Activated CD4-positive, alpha-beta T cell treated with anti-CD3 and anti-CD28 coated beads, Interleukin-2, amount 50 U/mL, for 24 hours (primary cell): ENCODE results near the gene CRYBB1.
"Not testable (repeated sequence)": the region's sequence is repeated elsewhere in the genome, so short reads cannot be mapped to it uniquely, and the experiment has no call there.

Experiments
- DNase-seq, 2 donors: peaks; one replicate each; pipeline ENCODE4 v3.0.0-alpha.2; 2020; ENCODE audit warnings: low read depth in 1 of 2, low spot score in 1 of 2

Gene CRYBB1

DNA sequence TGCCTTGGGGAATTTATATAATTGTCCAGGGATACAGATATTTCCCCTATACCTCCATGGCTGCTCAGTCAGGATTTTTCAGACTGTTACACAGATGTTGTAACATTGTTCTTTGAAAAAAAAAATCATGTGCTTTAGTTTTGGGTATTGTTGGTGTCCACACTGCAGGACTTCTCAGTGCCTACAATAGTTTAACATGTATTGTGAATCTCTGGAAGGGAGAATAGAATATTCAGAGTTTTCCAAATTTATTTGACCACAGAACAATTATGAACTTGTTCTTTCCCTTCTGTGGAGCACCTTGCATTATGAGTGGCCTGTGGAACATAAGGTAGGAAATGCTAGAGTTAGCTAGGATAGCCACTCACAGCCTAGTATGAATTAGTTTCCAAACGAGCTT is 18.5 kb upstream of the CRYBB1 start:
- DNase-seq, result no peak

DNA sequence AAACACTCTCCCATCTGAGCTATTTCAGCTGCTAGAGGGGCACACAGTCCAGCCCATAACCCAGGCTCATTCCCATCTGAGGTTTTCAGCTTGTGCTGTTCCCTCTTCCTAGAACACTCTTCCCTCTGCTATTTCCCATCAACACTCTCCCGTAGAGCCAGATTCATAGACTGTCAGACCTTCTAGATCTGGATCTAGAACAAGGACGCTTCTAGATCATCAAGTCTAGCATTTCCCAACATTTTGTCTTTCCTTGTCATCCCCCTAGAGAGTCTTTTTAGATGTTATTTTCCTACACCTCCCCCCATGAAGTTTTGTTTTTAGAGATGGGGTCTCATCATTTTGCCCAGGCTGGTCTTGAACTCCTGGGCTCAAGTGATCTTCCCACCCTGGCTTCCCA is 17.3 kb upstream of the CRYBB1 start:
- DNase-seq, result no peak

- DNase-seq, result no peak
These were observed 16.4 kb upstream of the CRYBB1 start for GRCh38 chr22:26634189-26634588.

GRCh38 chr22:26632422-26633155 is 14.8 kb upstream of the CRYBB1 start:
- DNase-seq, result no peak

DNA sequence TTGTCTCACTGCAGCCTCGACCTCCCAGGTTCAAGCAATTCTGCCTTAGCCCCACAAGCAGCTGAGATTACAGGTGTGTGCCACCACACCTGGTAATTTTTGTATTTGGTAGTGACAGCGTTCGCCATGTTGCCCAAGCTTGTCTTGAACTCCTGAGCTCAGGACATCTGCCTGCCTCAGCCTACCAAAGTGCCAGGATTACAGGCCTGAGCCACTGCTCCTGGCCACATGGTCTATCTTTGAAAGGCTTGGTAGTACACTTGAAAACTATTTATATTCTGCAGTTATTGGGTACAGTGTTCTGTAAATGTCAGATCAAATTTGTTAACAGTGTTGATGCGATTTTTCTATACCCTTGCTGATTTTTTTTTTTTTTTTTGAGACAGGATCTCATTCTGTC is 13.5 kb upstream of the CRYBB1 start:
- no peak for DNase-seq

- DNase-seq, result no peak
These were observed 12.3 kb upstream of the CRYBB1 start for GRCh38 chr22:26629988-26630761.

- no peak for DNase-seq
These were observed 7.0 kb upstream of the CRYBB1 start for GRCh38 chr22:26624803-26625202.

DNA sequence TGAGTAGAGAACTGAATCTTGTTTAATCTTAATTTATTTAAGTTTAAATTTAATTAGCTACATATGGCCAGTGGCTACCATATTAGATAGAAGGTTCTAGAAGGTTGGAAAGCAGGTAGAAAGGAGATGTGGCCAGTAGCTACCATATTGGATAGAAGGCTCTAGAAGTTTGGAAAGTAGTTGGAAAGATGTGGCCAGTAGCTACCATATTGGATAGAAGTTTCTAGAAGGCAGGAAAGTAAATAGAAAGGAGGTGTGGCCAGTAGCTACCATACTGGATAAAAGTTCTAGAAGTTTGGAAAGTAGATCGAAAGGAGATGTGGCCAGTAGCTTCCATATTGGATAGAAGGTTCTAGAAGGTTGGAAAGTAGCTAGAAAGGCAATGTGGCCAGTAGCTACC is 6.2 kb upstream of the CRYBB1 start:
- no peak for DNase-seq

- no peak for DNase-seq
These were observed 3.8 kb upstream of the CRYBB1 start, which contains the start of gene CRYBA4 for GRCh38 chr22:26621663-26622062. Gene CRYBA4 (plus strand): TSS chr22:26621963. CDS start chr22:26622597, 634 bp downstream.

DNA sequence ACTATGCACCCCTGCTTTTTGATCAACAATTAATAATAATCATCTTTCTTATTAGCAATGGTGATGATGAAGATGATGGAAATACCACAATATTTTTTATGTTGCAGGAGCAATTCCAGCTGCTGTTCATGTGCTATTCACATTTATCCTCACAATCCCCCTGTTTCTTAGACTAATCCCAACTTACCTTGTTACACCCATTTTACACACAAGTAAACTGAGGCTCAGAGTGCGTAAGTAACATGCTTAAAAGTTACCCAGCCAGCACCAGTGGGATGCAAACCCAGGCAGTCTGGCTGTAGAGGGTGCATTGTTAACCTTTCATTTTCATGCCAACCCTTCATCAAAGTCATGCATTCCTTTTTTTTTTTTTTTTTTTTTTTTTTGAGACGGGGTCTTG is 2.4 kb upstream of the CRYBB1 start:
- no peak for DNase-seq

GRCh38 chr22:26619510-26619909 is 1.7 kb upstream of the CRYBB1 start:
- DNase-seq, result no peak

DNA sequence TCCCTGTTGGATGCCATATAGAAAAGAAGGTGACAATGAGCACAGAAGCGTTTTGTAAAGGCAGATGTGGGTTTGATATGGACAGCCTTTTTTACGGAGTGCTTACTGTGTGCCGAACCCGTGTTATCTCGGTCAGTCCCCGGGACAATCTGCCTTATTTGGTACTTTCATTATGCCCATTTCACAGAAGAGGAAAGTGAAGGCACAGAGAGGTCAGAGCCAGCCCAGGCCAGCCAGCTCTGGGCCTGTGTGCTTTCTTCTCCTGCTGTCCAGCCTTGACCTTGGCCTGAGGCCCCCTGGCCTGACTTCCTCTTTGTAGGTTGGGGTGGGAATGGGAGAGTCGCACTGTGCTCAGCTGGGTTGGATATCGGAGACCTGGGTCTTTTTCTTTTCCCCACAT is 628 bp upstream of the CRYBB1 start:
- no peak for DNase-seq

- DNase-seq, result no peak
These were observed 1.2 kb downstream of the CRYBB1 start for GRCh38 chr22:26616650-26617049.

DNA sequence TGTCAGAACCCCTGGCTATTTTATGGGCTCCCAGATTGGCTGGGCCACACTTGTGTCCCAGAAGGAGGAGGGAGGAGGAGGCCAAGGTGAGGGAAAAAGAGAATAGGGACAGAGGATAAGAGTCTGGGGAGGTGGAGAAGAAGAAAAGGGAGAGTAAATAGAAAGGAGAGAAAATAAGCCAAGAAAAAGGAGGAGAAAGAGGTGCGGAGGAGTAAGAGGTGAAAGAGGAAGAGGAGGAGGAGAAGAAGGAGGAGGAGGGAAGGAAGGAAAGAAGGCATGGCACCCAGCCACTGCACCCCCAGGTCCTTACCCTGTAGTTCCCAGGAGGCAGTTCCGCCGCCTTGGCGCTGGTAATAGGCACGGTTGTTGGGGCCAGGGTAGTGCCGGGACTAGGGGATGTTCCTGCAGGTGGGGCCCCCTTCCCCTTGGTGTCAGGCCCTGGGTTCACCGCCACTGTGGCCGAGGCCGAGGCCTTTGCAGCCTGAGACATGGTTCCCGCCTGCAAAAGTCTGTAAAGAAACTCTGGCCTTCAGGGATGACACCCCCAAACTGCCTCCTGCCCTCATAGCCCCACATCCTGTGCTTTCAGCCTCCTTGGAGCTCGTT is 1.9 kb downstream of the CRYBB1 start:
- no peak for DNase-seq

DNA sequence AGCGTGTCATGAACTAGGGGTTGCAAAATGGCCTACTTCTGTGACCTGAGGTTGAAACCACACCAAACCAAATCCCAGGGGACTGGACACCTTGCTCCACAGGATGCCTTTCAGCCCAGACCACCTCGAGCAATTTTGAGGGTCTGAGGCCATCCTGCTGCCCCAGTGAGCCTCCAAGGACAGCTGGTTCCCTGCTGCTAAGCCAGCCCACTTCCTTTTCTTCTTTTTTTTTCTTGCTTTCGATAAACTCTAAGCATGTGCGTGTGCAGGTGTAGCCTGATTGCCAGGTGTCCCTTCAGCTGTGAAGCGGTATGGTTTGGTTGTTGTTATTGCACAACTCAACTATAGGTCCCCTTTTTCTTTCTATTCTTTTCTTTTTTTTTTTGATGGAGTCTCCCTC is 2.7 kb downstream of the CRYBB1 start:
- DNase-seq, result no peak

DNA sequence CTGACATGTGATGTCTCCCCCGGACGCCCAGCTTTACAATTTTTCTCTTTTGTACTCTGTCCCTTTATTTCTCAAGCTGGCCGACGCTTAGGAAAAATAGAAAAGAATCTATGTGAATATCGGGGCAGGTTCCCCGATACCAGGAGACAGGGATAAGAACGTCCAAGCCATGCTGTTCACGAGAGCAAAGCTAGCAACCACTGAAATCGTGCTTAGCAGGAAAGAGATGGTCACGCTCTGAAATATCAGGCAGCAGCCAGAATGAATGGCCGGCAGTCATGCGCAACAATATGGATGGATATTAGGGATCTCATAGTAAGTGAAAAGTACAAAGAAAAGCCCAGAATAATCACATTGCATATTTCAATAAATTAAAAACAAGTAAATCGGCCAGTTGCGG is 3.5 kb downstream of the CRYBB1 start:
- DNase-seq, result no peak

DNA sequence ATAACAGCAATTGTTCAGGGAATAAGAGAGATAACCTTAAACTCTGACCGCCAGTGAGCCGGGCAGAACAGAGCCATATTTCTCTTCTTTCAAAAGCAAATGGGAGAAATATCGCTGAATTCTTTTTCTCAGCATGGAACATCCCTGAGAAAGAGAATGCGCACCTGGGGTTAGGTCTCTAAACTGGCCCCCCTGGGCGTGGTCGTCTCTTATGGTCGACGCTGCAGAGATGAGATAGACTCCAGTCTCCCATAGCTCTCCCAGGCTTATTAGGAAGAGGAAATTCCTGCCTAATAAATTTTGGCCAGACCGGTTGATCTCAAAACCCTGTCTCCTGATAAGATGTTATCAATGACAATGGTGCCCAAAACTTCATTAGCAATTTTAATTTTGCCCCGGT is 4.1 kb downstream of the CRYBB1 start:
- not testable (repeated sequence) for DNase-seq

GRCh38 chr22:26612652-26613051 is 5.2 kb downstream of the CRYBB1 start:
- no peak for DNase-seq

DNA sequence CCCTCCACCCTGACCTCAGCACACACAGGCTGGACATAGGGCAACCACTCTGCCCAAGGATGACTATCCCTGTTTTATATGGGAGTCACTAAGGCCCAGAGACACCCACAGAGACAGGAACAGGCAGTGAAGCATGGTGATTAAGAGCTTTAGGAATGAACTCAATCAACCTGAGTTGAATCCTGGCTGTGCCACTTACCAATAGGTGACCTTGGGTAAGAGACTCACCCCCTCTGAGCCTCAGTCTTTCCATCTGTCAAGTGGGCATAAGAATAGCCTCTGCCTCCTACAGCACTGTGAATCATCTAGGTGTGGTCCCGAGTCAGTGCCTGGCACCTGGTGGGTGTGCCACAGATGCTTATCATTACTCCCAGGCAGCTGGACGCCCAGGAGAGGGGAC is 6.8 kb downstream of the CRYBB1 start:
- no peak for DNase-seq

DNA sequence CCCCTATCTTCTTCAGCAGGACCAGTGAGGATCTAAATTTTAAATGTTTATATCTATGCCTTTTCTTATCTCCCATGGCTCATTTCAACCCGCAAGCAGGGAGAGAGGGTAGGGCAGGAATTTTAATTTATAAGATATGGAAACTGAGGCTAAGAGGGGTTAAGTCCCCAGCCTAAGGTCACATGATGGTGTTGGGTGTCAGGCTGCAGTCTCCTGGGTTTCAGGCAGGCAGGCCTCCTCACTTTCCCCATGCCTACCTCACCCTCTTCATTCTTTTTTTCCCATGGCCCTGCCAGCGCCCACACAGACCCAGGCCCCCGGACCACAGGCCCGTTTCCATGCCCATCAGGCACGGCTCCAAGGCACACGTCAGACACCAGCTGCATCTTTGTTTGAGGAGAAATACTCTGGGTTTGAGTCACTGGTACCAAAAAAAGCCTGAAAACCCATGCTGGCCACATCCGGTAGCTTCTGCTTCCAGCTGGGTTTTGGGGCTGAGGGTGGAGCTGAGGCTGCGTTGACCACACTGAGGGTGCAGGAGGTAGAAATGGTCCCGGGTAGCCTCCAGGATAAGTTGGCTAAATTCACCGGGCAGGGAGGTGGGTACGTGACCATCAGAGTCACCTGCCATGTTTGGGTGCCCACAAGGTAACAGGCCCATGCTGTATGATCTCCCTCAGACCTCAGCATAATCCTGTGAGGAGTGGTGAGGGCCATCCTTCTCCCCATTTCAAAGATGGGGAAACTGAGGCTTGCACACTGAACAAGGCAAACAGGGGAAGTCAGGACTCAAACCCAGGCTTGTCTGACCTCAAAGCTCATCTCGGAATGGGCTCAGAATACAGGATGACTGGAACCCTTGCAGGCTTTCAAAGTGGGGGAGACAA is 7.5 kb downstream of the CRYBB1 start:
- no peak for DNase-seq

DNA sequence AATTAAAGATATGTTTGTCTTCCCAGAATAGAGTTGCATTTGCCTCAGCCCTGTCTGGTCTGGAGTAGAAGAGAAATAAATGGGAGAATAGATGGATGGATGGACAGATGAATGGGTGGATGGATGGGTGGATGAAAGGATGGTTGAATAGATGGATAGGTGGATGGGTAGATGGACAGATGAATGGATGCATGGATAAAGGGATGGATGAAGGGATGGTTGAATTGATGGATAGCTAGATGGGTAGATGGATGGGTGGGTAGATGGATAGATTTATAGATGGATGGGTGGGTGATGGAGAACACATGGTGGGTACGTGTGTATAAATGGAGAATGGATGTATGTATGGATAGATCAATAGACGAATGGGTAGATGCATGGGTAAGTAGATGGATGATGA is 8.5 kb downstream of the CRYBB1 start:
- no peak for DNase-seq
